ENCODE data around the gene AKT2. TPM values are rescaled to one million over a fixed set of nuclear protein-coding genes. Genes with fewer than 3 reads are reported as not detected.

AKT2 gene
- total RNA-seq, 1 donor from 2014 or later, result 46.4 TPM

GRCh38 chr19:40254714-40255418 lies 30.3 kb downstream of the AKT2 start:
- no peak for DNase-seq (ENCODE audit: low read depth)
- no peak overlapping the region for H3K4me3 ChIP-seq (ENCODE audit: low read depth, low read length)
- TF ChIP-seq, protein P1, sequence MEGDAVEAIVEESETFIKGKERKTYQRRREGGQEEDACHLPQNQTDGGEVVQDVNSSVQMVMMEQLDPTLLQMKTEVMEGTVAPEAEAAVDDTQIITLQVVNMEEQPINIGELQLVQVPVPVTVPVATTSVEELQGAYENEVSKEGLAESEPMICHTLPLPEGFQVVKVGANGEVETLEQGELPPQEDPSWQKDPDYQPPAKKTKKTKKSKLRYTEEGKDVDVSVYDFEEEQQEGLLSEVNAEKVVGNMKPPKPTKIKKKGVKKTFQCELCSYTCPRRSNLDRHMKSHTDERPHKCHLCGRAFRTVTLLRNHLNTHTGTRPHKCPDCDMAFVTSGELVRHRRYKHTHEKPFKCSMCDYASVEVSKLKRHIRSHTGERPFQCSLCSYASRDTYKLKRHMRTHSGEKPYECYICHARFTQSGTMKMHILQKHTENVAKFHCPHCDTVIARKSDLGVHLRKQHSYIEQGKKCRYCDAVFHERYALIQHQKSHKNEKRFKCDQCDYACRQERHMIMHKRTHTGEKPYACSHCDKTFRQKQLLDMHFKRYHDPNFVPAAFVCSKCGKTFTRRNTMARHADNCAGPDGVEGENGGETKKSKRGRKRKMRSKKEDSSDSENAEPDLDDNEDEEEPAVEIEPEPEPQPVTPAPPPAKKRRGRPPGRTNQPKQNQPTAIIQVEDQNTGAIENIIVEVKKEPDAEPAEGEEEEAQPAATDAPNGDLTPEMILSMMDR (conservative IDR thresholded peaks at IDR 0.05; ENCODE audit: low read depth, low read length), result no peak

DNA sequence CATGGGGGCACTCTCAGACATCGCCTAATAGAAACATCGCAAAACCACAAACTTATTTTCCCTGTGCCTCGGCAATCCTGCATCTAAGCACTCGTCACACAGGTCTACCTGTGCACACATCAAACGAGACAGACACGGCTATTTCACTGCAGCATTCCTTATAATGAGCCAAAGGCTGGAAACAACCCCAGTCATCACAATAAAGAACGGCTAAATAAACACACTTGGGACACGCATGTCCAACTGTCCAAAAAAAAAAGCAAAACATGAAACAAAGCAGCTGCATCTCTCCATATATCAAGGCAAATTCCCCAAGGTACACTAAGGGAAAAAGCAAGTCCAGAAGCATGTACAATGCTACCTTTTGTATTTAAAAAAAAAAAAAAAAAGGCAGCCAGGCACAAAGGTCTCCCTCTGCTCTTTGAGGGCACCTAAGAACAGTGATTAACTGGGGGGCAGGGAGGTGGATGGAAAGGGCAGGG lies 31.5 kb downstream of the AKT2 start:
- no peak overlapping the region for H3K4me3 ChIP-seq (ENCODE audit: low read depth, low read length)
- TF ChIP-seq, protein P1 (conservative IDR thresholded peaks at IDR 0.05; ENCODE audit: low read depth, low read length), result no peak

DNA sequence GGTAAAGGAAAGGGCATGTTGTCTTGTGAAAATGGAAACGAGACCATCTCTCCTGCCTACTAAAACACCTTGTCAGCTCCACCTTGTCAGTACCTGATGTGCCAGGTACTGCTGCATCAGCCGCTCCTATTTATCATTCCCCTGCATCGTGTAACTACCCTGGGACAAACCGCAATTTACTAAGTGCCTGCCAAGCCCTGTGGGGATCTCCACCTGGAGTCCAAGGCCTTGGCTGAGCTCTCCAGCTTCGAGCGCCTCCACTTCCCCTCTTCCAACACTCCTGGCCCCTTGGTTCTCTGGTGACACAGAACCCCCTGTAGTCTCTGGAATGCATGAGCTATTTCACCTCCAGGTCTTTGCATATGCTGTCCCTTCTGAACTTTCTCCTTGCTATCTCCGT lies 32.8 kb downstream of the AKT2 start:
- TF ChIP-seq, protein P1 (conservative IDR thresholded peaks at IDR 0.05; ENCODE audit: low read depth, low read length), result no peak
- H3K4me3 ChIP-seq (ENCODE audit: low read depth, low read length), result no peak overlapping the region
- DNase-seq (ENCODE audit: low read depth), result no peak

More for the DNA sequence above, 31.5 kb downstream of the AKT2 start:
- no peak for DNase-seq (ENCODE audit: low read depth)

GRCh38 chr19:40251991-40252390 lies 33.2 kb downstream of the AKT2 start:
- TF ChIP-seq, protein P1 (conservative IDR thresholded peaks at IDR 0.05; ENCODE audit: low read depth, low read length), result no peak
- no peak overlapping the region for H3K4me3 ChIP-seq (ENCODE audit: low read depth, low read length)
- no peak for DNase-seq (ENCODE audit: low read depth)

GRCh38 chr19:40251244-40251643 lies 33.9 kb downstream of the AKT2 start:
- H3K4me3 ChIP-seq (ENCODE audit: low read depth, low read length), result no peak overlapping the region
- TF ChIP-seq, protein P1 (conservative IDR thresholded peaks at IDR 0.05; ENCODE audit: low read depth, low read length), result no peak
- no peak for DNase-seq (ENCODE audit: low read depth)

DNA sequence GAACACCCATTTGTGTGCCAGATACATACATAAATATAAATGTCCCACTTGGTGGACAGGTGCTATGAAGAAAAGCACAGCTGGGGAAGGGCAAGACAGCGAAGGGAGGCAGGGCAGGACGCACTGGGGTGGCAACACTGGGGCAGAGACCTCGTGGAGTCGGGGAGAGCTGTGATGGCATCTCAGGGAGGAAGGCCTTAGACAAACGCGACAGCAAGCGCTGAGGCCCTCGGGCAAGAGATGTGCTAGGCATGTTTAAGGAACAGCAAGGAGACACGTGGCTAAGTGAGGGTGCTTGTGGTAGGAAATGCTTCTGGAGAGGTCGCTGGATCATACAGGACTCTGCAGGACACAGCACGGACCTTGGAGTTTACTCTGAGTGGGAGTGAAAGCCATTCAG lies 35.4 kb downstream of the AKT2 start:
- TF ChIP-seq, protein P1 (conservative IDR thresholded peaks at IDR 0.05; ENCODE audit: low read depth, low read length), result no peak

GRCh38 chr19:40249201-40249600 lies 35.9 kb downstream of the AKT2 start:
- TF ChIP-seq, protein P1 (conservative IDR thresholded peaks at IDR 0.05; ENCODE audit: low read depth, low read length), result no peak
- no peak for DNase-seq (ENCODE audit: low read depth)
- H3K4me3 ChIP-seq (ENCODE audit: low read depth, low read length), result no peak overlapping the region

More for the DNA sequence above, 35.4 kb downstream of the AKT2 start:
- H3K4me3 ChIP-seq (ENCODE audit: low read depth, low read length), result no peak overlapping the region
- no peak for DNase-seq (ENCODE audit: low read depth)

All from epithelial cell of proximal tubule (primary cell).